GM19025 (cell line): ENCODE measurements around the gene PLCB1.
"Not testable (repeated sequence)": the region's sequence is repeated elsewhere in the genome, so short reads cannot be mapped to it uniquely, and the experiment has no call there.

Experiments
- ATAC-seq: cut with Tn5 transposase; IDR thresholded peaks from one replicate; pipeline ENCODE4 v1.9.1; 2021; ENCODE audit warnings: mild to moderate bottlenecking, low read depth, moderate library complexity; ENCODE audit not compliant: unreplicated experiment

Gene PLCB1

GRCh38 chr20:8155229-8155628, 23.2 kb downstream of the PLCB1 start:
- no peak for ATAC-seq

GRCh38 chr20:8155812-8156211, 23.7 kb downstream of the PLCB1 start:
- ATAC-seq: no peak

- ATAC-seq: no peak
Measured at GRCh38 chr20:8156235-8157079, 24.4 kb downstream of the PLCB1 start.

- not testable (repeated sequence) for ATAC-seq
Measured at GRCh38 chr20:8159217-8159616, 27.2 kb downstream of the PLCB1 start.

GRCh38 chr20:8161264-8162071, 29.4 kb downstream of the PLCB1 start:
- no peak for ATAC-seq

GRCh38 chr20:8162610-8163009, 30.5 kb downstream of the PLCB1 start:
- no peak for ATAC-seq

- no peak for ATAC-seq
Measured at GRCh38 chr20:8163543-8163942, 31.5 kb downstream of the PLCB1 start.

- ATAC-seq: no peak
Measured at GRCh38 chr20:8166730-8167129, 34.7 kb downstream of the PLCB1 start.

- no peak for ATAC-seq
Measured at GRCh38 chr20:8168785-8169288, 36.8 kb downstream of the PLCB1 start.

GRCh38 chr20:8170921-8171320, 38.9 kb downstream of the PLCB1 start:
- no peak for ATAC-seq

GRCh38 chr20:8172191-8172590, 40.1 kb downstream of the PLCB1 start:
- no peak for ATAC-seq

- ATAC-seq: no peak
Measured at GRCh38 chr20:8175741-8176675, 43.9 kb downstream of the PLCB1 start.

- ATAC-seq: no peak
Measured at GRCh38 chr20:8183526-8183925, 51.5 kb downstream of the PLCB1 start.

GRCh38 chr20:8187740-8188139, 55.7 kb downstream of the PLCB1 start:
- no peak for ATAC-seq

- ATAC-seq: no peak
Measured at GRCh38 chr20:8190043-8190880, 58.2 kb downstream of the PLCB1 start.

GRCh38 chr20:8194721-8195120, 62.7 kb downstream of the PLCB1 start:
- no peak for ATAC-seq

- ATAC-seq: no peak
Measured at GRCh38 chr20:8196096-8196495, 64.0 kb downstream of the PLCB1 start.

GRCh38 chr20:8200220-8200619, 68.2 kb downstream of the PLCB1 start:
- no peak for ATAC-seq

GRCh38 chr20:8203366-8203765, 71.3 kb downstream of the PLCB1 start:
- no peak for ATAC-seq

- ATAC-seq: no peak
Measured at GRCh38 chr20:8205996-8206395, 73.9 kb downstream of the PLCB1 start.
